ENCODE measurements around the gene EDEM2. TPM values are rescaled to one million over a fixed set of nuclear protein-coding genes. Genes with fewer than 3 reads are reported as not detected.
A peak's percentile ranks its signal among the peaks of the same experiment; 100 is the strongest.
"Not testable (repeated sequence)": the region's sequence is repeated elsewhere in the genome, so short reads cannot be mapped to it uniquely, and the experiment has no call there.

Gene EDEM2, protein sequence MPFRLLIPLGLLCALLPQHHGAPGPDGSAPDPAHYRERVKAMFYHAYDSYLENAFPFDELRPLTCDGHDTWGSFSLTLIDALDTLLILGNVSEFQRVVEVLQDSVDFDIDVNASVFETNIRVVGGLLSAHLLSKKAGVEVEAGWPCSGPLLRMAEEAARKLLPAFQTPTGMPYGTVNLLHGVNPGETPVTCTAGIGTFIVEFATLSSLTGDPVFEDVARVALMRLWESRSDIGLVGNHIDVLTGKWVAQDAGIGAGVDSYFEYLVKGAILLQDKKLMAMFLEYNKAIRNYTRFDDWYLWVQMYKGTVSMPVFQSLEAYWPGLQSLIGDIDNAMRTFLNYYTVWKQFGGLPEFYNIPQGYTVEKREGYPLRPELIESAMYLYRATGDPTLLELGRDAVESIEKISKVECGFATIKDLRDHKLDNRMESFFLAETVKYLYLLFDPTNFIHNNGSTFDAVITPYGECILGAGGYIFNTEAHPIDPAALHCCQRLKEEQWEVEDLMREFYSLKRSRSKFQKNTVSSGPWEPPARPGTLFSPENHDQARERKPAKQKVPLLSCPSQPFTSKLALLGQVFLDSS
- total RNA-seq: 10 to 100 TPM; 13.8 to 16.1 TPM

GRCh38 chr20:35146920-35147574 lies at the start of gene EDEM2:
Gene EDEM2 (minus strand): TSS chr20:35147336. CDS start chr20:35147258, 78 bp downstream.
- DNase-seq (ENCODE audit: low spot score): peak; percentile 94
- no peaks in the 10 kb centered on the region for H3K9me3 ChIP-seq
- H3K36me3 ChIP-seq: no peaks in the 10 kb centered on the region
- no peaks in the 10 kb centered on the region for H3K27me3 ChIP-seq
- peak within 1 kb of the TSS; percentile 78 to 80 for H3K27ac ChIP-seq
- TF ChIP-seq CTCF (IDR thresholded peaks at IDR 0.05): peak in 1 of 2 donors; percentile 37
- peak within 1 kb of the TSS; percentile 68 to 86 for H3K4me3 ChIP-seq
- peaks cover 0 to 18% of the 10 kb centered on the region in 2 donors for H3K4me1 ChIP-seq

- H3K36me3 ChIP-seq: no peaks in the 10 kb centered on the region
- no peaks in the 10 kb centered on the region for H3K27me3 ChIP-seq
- no peak for TF ChIP-seq CTCF (IDR thresholded peaks at IDR 0.05)
- no peak overlapping the region for H3K4me3 ChIP-seq
- H3K9me3 ChIP-seq: peaks cover 2 to 25% of the 10 kb centered on the region in 2 donors
- no peak for DNase-seq (ENCODE audit: low spot score)
- peaks cover 0 to 13% of the 10 kb centered on the region in 2 donors for H3K4me1 ChIP-seq
- H3K27ac ChIP-seq: no peak overlapping the region
Observed at GRCh38 chr20:35196313-35196712, 49.2 kb upstream of the EDEM2 start.

GRCh38 chr20:35193031-35193791 lies 46.1 kb upstream of the EDEM2 start:
- Histone ChIP-seq H3K9me3 (peaks cover 2 to 14% of the 10 kb centered on the region in 2 donors), H3K4me1 (peaks cover 0 to 18% of the 10 kb centered on the region in 2 donors)
- H3K36me3 ChIP-seq; DNase-seq (ENCODE audit: low spot score); H3K27me3 ChIP-seq; H3K27ac ChIP-seq; H3K4me3 ChIP-seq: not testable (repeated sequence)

- Histone ChIP-seq H3K4me1 (peaks cover 0 to 18% of the 10 kb centered on the region in 2 donors), H3K9me3 (peaks cover 2 to 13% of the 10 kb centered on the region in 2 donors), H3K4me3 (no peak overlapping the region), H3K27ac (no peak overlapping the region), H3K36me3 (no peaks in the 10 kb centered on the region), H3K27me3 (no peaks in the 10 kb centered on the region)
- no peak for TF ChIP-seq CTCF (IDR thresholded peaks at IDR 0.05)
- no peak for DNase-seq (ENCODE audit: low spot score)
Observed at GRCh38 chr20:35192118-35192872, 45.2 kb upstream of the EDEM2 start.

- Histone ChIP-seq H3K4me1 (peaks cover 0 to 18% of the 10 kb centered on the region in 2 donors), H3K27me3 (no peaks in the 10 kb centered on the region), H3K4me3 (no peak overlapping the region), H3K27ac (no peak overlapping the region), H3K9me3 (peaks cover 2 to 8% of the 10 kb centered on the region in 2 donors), H3K36me3 (no peaks in the 10 kb centered on the region)
- TF ChIP-seq CTCF (IDR thresholded peaks at IDR 0.05): no peak
- DNase-seq (ENCODE audit: low spot score): no peak
Observed at GRCh38 chr20:35191419-35192117, 44.4 kb upstream of the EDEM2 start.

Data from right atrium auricular region (tissue), 2 donors.